ENCODE measurements around the gene RSPO1.

RSPO1 gene

GRCh38 chr1:37629008-37629407, 5.7 kb downstream of the RSPO1 start:
- TF ChIP-seq FOXP2 (optimal IDR thresholded peaks at IDR 0.05; ENCODE audit: borderline replicate concordance, extremely low read depth, extremely low read length, insufficient read depth) (no peak), REST (IDR thresholded peaks at IDR 0.05; ENCODE audit: insufficient read depth in 1 of 2, low read depth in 2 of 2, low read length in 2 of 2) (no peak), SIN3A (IDR thresholded peaks at IDR 0.05; ENCODE audit: borderline replicate concordance, insufficient read depth, low read length) (no peak)

GRCh38 chr1:37628026-37628556, 6.6 kb downstream of the RSPO1 start:
- TF ChIP-seq REST (IDR thresholded peaks at IDR 0.05; ENCODE audit: insufficient read depth in 1 of 2, low read depth in 2 of 2, low read length in 2 of 2) (no peak), FOXP2 (optimal IDR thresholded peaks at IDR 0.05; ENCODE audit: borderline replicate concordance, extremely low read depth, extremely low read length, insufficient read depth) (no peak)

- TF ChIP-seq TAF1 (IDR thresholded peaks at IDR 0.05; ENCODE audit: borderline replicate concordance, insufficient read depth, low read length): no peak
- TF ChIP-seq FOXP2 (optimal IDR thresholded peaks at IDR 0.05; ENCODE audit: borderline replicate concordance, extremely low read depth, extremely low read length, insufficient read depth): no peak
- no peak for TF ChIP-seq POLR2AphosphoS5 (IDR thresholded peaks at IDR 0.05; ENCODE audit: low read depth, low read length)
- no peak for TF ChIP-seq REST (IDR thresholded peaks at IDR 0.05; ENCODE audit: insufficient read depth in 1 of 2, low read depth in 2 of 2, low read length in 2 of 2)
- no peak for TF ChIP-seq SIN3A (IDR thresholded peaks at IDR 0.05; ENCODE audit: borderline replicate concordance, insufficient read depth, low read length)
These were observed 12.6 kb downstream of the RSPO1 start for GRCh38 chr1:37622131-37622530.

- TF ChIP-seq FOXP2 (optimal IDR thresholded peaks at IDR 0.05; ENCODE audit: borderline replicate concordance, extremely low read depth, extremely low read length, insufficient read depth) (no peak), TAF1 (IDR thresholded peaks at IDR 0.05; ENCODE audit: borderline replicate concordance, insufficient read depth, low read length) (no peak), SIN3A (IDR thresholded peaks at IDR 0.05; ENCODE audit: borderline replicate concordance, insufficient read depth, low read length) (no peak), REST (IDR thresholded peaks at IDR 0.05; ENCODE audit: insufficient read depth in 1 of 2, low read depth in 2 of 2, low read length in 2 of 2) (no peak), POLR2AphosphoS5 (IDR thresholded peaks at IDR 0.05; ENCODE audit: low read depth, low read length) (no peak)
These were observed 13.3 kb downstream of the RSPO1 start for GRCh38 chr1:37621326-37621870.

- TF ChIP-seq FOXP2 (optimal IDR thresholded peaks at IDR 0.05; ENCODE audit: borderline replicate concordance, extremely low read depth, extremely low read length, insufficient read depth) (no peak), REST (IDR thresholded peaks at IDR 0.05; ENCODE audit: insufficient read depth in 1 of 2, low read depth in 2 of 2, low read length in 2 of 2) (no peak), SIN3A (IDR thresholded peaks at IDR 0.05; ENCODE audit: borderline replicate concordance, insufficient read depth, low read length) (no peak), POLR2AphosphoS5 (IDR thresholded peaks at IDR 0.05; ENCODE audit: low read depth, low read length) (no peak), TAF1 (IDR thresholded peaks at IDR 0.05; ENCODE audit: borderline replicate concordance, insufficient read depth, low read length) (no peak)
These were observed 14.0 kb downstream of the RSPO1 start for GRCh38 chr1:37620707-37621106.
